ENCODE data around the gene TNFRSF13B.
"Not testable (repeated sequence)": the region's sequence is repeated elsewhere in the genome, so short reads cannot be mapped to it uniquely, and the experiment has no call there.

DNA sequence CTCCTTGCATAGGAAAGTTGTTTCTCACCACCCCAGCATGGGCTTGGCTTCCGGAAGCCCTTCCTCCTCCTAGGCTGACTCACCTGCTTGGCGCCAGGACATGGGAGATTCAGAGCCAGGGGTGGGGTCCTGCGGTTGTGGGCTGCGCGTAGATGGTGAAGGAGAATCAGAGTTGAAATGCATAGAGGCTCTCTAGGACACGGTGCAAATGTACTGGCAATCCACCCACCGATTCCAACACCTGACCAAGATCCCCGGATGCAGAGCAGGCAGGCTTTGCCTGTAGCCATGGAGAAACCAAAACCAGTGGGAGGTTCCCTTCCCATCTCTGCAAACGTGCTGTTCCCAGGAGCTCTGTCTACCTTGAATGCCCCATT is 42.8 kb upstream of the TNFRSF13B start:
- TF ChIP-seq, protein P1, sequence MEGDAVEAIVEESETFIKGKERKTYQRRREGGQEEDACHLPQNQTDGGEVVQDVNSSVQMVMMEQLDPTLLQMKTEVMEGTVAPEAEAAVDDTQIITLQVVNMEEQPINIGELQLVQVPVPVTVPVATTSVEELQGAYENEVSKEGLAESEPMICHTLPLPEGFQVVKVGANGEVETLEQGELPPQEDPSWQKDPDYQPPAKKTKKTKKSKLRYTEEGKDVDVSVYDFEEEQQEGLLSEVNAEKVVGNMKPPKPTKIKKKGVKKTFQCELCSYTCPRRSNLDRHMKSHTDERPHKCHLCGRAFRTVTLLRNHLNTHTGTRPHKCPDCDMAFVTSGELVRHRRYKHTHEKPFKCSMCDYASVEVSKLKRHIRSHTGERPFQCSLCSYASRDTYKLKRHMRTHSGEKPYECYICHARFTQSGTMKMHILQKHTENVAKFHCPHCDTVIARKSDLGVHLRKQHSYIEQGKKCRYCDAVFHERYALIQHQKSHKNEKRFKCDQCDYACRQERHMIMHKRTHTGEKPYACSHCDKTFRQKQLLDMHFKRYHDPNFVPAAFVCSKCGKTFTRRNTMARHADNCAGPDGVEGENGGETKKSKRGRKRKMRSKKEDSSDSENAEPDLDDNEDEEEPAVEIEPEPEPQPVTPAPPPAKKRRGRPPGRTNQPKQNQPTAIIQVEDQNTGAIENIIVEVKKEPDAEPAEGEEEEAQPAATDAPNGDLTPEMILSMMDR (conservative IDR thresholded peaks at IDR 0.05; ENCODE audit: low read depth, low read length): not testable (repeated sequence)
- TF ChIP-seq EZH2 (IDR thresholded peaks at IDR 0.05; ENCODE audit: low read length, unreplicated experiment): not testable (repeated sequence)
